Hepatocyte (in vitro differentiated cells): ENCODE measurements around the gene ABI3. TPM values are rescaled to one million over a fixed set of nuclear protein-coding genes. Genes with fewer than 3 reads are reported as not detected.
A peak's percentile ranks its signal among the peaks of the same experiment; 100 is the strongest.

Experiments
- DNase-seq: peaks from one replicate; pipeline ENCODE4 v3.0.0-alpha.2; 2016; ENCODE audit warnings: low spot score
- H2AFZ ChIP-seq: fragments of 200-600 bp; sonication (generic); 2 replicates; pipeline ENCODE4 v1.6.0; 2016; ENCODE audit warnings: antibody characterized with exemption, mild to moderate bottlenecking
- H3K27ac ChIP-seq: fragments of 200-600 bp; sonication (generic); 2 replicates; pipeline ENCODE4 v1.5.1; 2016; ENCODE audit warnings: mild to moderate bottlenecking
- H3K27me3 ChIP-seq: fragments of 200-600 bp; sonication (generic); 2 replicates; pipeline ENCODE4 v1.6.1; 2016
- H3K36me3 ChIP-seq: fragments of 200-600 bp; sonication (generic); replicated peaks from 2 replicates; pipeline ENCODE4 v1.5.1; 2016; ENCODE audit warnings: low read depth; ENCODE audit not compliant: insufficient read depth
- H3K4me1 ChIP-seq: fragments of 200-600 bp; sonication (generic); 2 replicates; pipeline ENCODE4 v1.5.1; 2016; ENCODE audit warnings: mild to moderate bottlenecking, moderate library complexity; ENCODE audit not compliant: insufficient read depth
- H3K4me2 ChIP-seq: fragments of 200-600 bp; sonication (generic); 2 replicates; pipeline ENCODE4 v1.6.0; 2016
- H3K4me3 ChIP-seq: fragments of 200-600 bp; sonication (generic); 2 replicates; pipeline ENCODE4 v1.5.1; 2016; ENCODE audit warnings: mild to moderate bottlenecking
- H3K79me2 ChIP-seq: fragments of 200-600 bp; sonication (generic); 2 replicates; pipeline ENCODE4 v1.6.0; 2017; ENCODE audit warnings: mild to moderate bottlenecking
- H3K9me2 ChIP-seq: fragments of 200-600 bp; sonication (generic); replicated peaks from 2 replicates; pipeline ENCODE4 v1.6.0; 2017; ENCODE audit warnings: mild to moderate bottlenecking; ENCODE audit not compliant: insufficient read depth
- H3K9me3 ChIP-seq: fragments of 200-600 bp; sonication (generic); 2 replicates; pipeline ENCODE4 v1.5.1; 2016; ENCODE audit warnings: low read depth, mild to moderate bottlenecking
- H4K20me1 ChIP-seq: fragments of 200-600 bp; sonication (generic); 2 replicates; pipeline ENCODE4 v1.6.0; 2016; ENCODE audit warnings: mild to moderate bottlenecking; ENCODE audit not compliant: insufficient read depth, poor library complexity, severe bottlenecking
- CTCF ChIP-seq: fragments of 200-600 bp; sonication (generic); IDR thresholded peaks from 2 replicates; pipeline ENCODE4 v1.5.1; 2016; ENCODE audit warnings: antibody characterized with exemption, mild to moderate bottlenecking; ENCODE audit not compliant: poor library complexity
- EZH2 ChIP-seq: fragments of 200-600 bp; sonication (generic); IDR thresholded peaks from 2 replicates; pipeline ENCODE4 v1.6.1; 2016; ENCODE audit warnings: antibody characterized with exemption, mild to moderate bottlenecking, borderline replicate concordance
- EZH2phosphoT487 ChIP-seq: fragments of 200-600 bp; sonication (generic); IDR thresholded peaks from one replicate; pipeline ENCODE4 v1.6.1; 2018; ENCODE audit warnings: antibody characterized with exemption, mild to moderate bottlenecking, low read depth, moderate library complexity; ENCODE audit not compliant: unreplicated experiment, severe bottlenecking
- WGBS: methylation state at CpG from one replicate; pipeline ENCODE4 v1.1.6; 2016; ENCODE audit warnings: low lambda C conversion rate; ENCODE audit errors: missing lambda C conversion rate; 5-methylcytosine and 5-hydroxymethylcytosine counted together
- polyA plus RNA-seq: library from polyadenylated mRNA; unstranded; fragments of >200 nt; fragmentation: Nextera tagmentation; extraction: Ambion mirVana; gene quantifications from 2 replicates; pipeline ENCODE4 v1.2.1, GENCODE V29; 2016
- total RNA-seq: library from RNA; depleted of rRNA; stranded (reverse); fragments of >200 nt; gene quantifications from 2 replicates; pipeline ENCODE4 v1.2.3, GENCODE V29; 2014

Gene ABI3
- total and polyA plus RNA-seq, 2 experiments from 2014 or later, result 0.13 to 0.29 TPM

- Histone ChIP-seq H3K27ac (no peak overlapping the region), H3K9me2 (no peaks in the 10 kb centered on the region), H2AFZ (no peak overlapping the region), H3K4me1 (no peaks in the 10 kb centered on the region), H3K79me2 (no peaks in the 10 kb centered on the region), H3K4me2 (no peak overlapping the region), H3K36me3 (no peaks in the 10 kb centered on the region), H4K20me1 (no peaks in the 10 kb centered on the region), H3K9me3 (no peaks in the 10 kb centered on the region), H3K27me3 (no peaks in the 10 kb centered on the region), H3K4me3 (no peak overlapping the region)
- no peak for DNase-seq
- no peak for TF ChIP-seq EZH2
- TF ChIP-seq CTCF, result no peak
- no peak for TF ChIP-seq EZH2phosphoT487
- WGBS, result 93% methylated on average over 12 of the region's 12 CpGs
Observed at GRCh38 chr17:49249890-49250522, 39.5 kb downstream of the ABI3 start.

GRCh38 chr17:49252148-49252695 is 41.7 kb downstream of the ABI3 start:
- H3K4me3 ChIP-seq, result no peak overlapping the region
- no peaks in the 10 kb centered on the region for H3K9me2 ChIP-seq
- peak; percentile 28 for DNase-seq
- no peak for TF ChIP-seq EZH2phosphoT487
- TF ChIP-seq EZH2, result no peak
- TF ChIP-seq CTCF, result no peak
- H3K9me3 ChIP-seq, result no peaks in the 10 kb centered on the region
- no peaks in the 10 kb centered on the region for H3K4me1 ChIP-seq
- H2AFZ ChIP-seq, result no peak overlapping the region
- H4K20me1 ChIP-seq, result no peaks in the 10 kb centered on the region
- H3K27me3 ChIP-seq, result no peaks in the 10 kb centered on the region
- H3K36me3 ChIP-seq, result no peaks in the 10 kb centered on the region
- no peak overlapping the region for H3K4me2 ChIP-seq
- WGBS, result 82% methylated on average over 6 of the region's 6 CpGs
- no peak overlapping the region for H3K27ac ChIP-seq
- no peaks in the 10 kb centered on the region for H3K79me2 ChIP-seq

- Histone ChIP-seq H3K9me2 (no peaks in the 10 kb centered on the region), H3K27ac (no peak overlapping the region), H2AFZ (no peak overlapping the region), H3K4me1 (no peaks in the 10 kb centered on the region), H3K27me3 (no peaks in the 10 kb centered on the region), H3K4me2 (no peak overlapping the region), H3K4me3 (no peak overlapping the region), H4K20me1 (no peaks in the 10 kb centered on the region), H3K36me3 (no peaks in the 10 kb centered on the region), H3K79me2 (no peaks in the 10 kb centered on the region), H3K9me3 (no peaks in the 10 kb centered on the region)
- no peak for TF ChIP-seq EZH2
- TF ChIP-seq CTCF, result no peak
- no peak for TF ChIP-seq EZH2phosphoT487
- no peak for DNase-seq
- WGBS, result 69% methylated on average over 4 of the region's 4 CpGs
Observed at GRCh38 chr17:49254066-49254465, 43.6 kb downstream of the ABI3 start.
